Neuronal stem cell (in vitro differentiated cells): ENCODE measurements around the gene EEF2.
"Not testable (repeated sequence)": the region's sequence is repeated elsewhere in the genome, so short reads cannot be mapped to it uniquely, and the experiment has no call there.

Source experiments
- DNase-seq: peaks from one replicate; pipeline ENCODE4 v3.0.0-alpha.2; 2013; ENCODE audit warnings: low spot score
- H2AFZ ChIP-seq: one replicate; pipeline ENCODE4 v1.6.1; 2013; ENCODE audit warnings: mild to moderate bottlenecking, low read length, inconsistent platforms
- H2AK5ac ChIP-seq: 2 replicates; pipeline ENCODE4 v1.6.1; 2013; ENCODE audit warnings: low read depth, mild to moderate bottlenecking, inconsistent platforms, low read length, moderate library complexity, mixed read lengths
- H2BK120ac ChIP-seq: 2 replicates; pipeline ENCODE4 v1.6.1; 2013; ENCODE audit warnings: low read depth, mild to moderate bottlenecking, inconsistent platforms, low read length, moderate library complexity, mixed read lengths
- H2BK12ac ChIP-seq: one replicate; pipeline ENCODE4 v1.6.1; 2013; ENCODE audit warnings: low read length, inconsistent platforms
- H2BK15ac ChIP-seq: 2 replicates; pipeline ENCODE4 v1.6.1; 2013; ENCODE audit warnings: mild to moderate bottlenecking, low read length, inconsistent platforms, mixed read lengths
- H2BK5ac ChIP-seq: one replicate; pipeline ENCODE4 v1.6.1; 2013; ENCODE audit warnings: inconsistent platforms, mild to moderate bottlenecking, low read length, moderate library complexity
- H3K14ac ChIP-seq: one replicate; pipeline ENCODE4 v1.6.1; 2013; ENCODE audit warnings: low read length, inconsistent platforms
- H3K18ac ChIP-seq: 2 replicates; pipeline ENCODE4 v1.6.1; 2013; ENCODE audit warnings: low read length, inconsistent platforms
- H3K23ac ChIP-seq: 2 replicates; pipeline ENCODE4 v1.6.1; 2013; ENCODE audit warnings: low read depth, mild to moderate bottlenecking, mixed read lengths, low read length, inconsistent platforms; ENCODE audit not compliant: poor library complexity
- H3K27ac ChIP-seq: replicated peaks from 3 replicates; pipeline ENCODE4 v1.5.1; 2013; ENCODE audit warnings: low read length, inconsistent platforms
- H3K27me3 ChIP-seq, 3 experiments: 2 replicates each; pipeline ENCODE4 v1.6.1; 2013; ENCODE audit warnings: low read length in 3 of 3, mild to moderate bottlenecking in 2 of 3, inconsistent platforms in 1 of 3, low read depth in 1 of 3, mixed read lengths in 1 of 3, moderate library complexity in 1 of 3; ENCODE audit not compliant: control insufficient read depth in 3 of 3, insufficient read depth in 3 of 3
- H3K36me3 ChIP-seq, 2 donors: replicated peaks in 1 of 2; 2 replicates each; pipeline ENCODE4 v1.6.1; 2013; ENCODE audit warnings: low read length in 2 of 2; ENCODE audit not compliant: control insufficient read depth in 2 of 2, insufficient read depth in 2 of 2
- H3K4ac ChIP-seq: 2 replicates; pipeline ENCODE4 v1.6.1; 2013; ENCODE audit warnings: inconsistent platforms, mild to moderate bottlenecking, low read length, moderate library complexity
- H3K4me1 ChIP-seq, 2 donors: 1 replicate in 1 of 2; 2 replicates in 1 of 2; pipeline ENCODE4 v1.6.1; 2013; ENCODE audit warnings: low read length in 2 of 2, low read depth in 1 of 2; ENCODE audit not compliant: control insufficient read depth in 2 of 2, insufficient read depth in 1 of 2
- H3K4me2 ChIP-seq: one replicate; pipeline ENCODE4 v1.6.1; 2013; ENCODE audit warnings: mild to moderate bottlenecking, low read length, inconsistent platforms; ENCODE audit not compliant: insufficient read depth, poor library complexity, severe bottlenecking
- H3K4me3 ChIP-seq, 2 donors: 2 replicates each; pipeline ENCODE4 v1.5.1; 2013; ENCODE audit warnings: low read length in 2 of 2, mild to moderate bottlenecking in 2 of 2, inconsistent platforms in 1 of 2, moderate library complexity in 1 of 2
- H3K79me1 ChIP-seq: one replicate; pipeline ENCODE4 v1.6.1; 2013; ENCODE audit warnings: low read depth, mild to moderate bottlenecking, inconsistent platforms, low read length, moderate library complexity
- H3K9ac ChIP-seq: one replicate; pipeline ENCODE4 v1.6.1; 2013; ENCODE audit warnings: mild to moderate bottlenecking, low read depth, low read length, inconsistent platforms; ENCODE audit not compliant: poor library complexity
- H3K9me3 ChIP-seq, 2 donors: replicated peaks in 1 of 2; 2 replicates each; pipeline versions ENCODE3 to v1.6.1; 2013; ENCODE audit warnings: low read length in 2 of 2, mild to moderate bottlenecking in 2 of 2, inconsistent platforms in 1 of 2, low read depth in 1 of 2, mixed read lengths in 1 of 2, moderate library complexity in 1 of 2; ENCODE audit not compliant: control insufficient read depth in 2 of 2, insufficient read depth in 1 of 2
- H4K8ac ChIP-seq: one replicate; pipeline ENCODE4 v1.6.1; 2013; ENCODE audit warnings: low read depth, mild to moderate bottlenecking, inconsistent platforms, low read length, moderate library complexity
- H4K91ac ChIP-seq: one replicate; pipeline ENCODE4 v1.6.1; 2013; ENCODE audit warnings: low read length, low read depth, mild to moderate bottlenecking, inconsistent platforms; ENCODE audit not compliant: poor library complexity
- WGBS, 2 donors: extraction: QIAGEN DNeasy Blood & Tissue Kit; methylation state at CpG; one replicate each; pipeline ENCODE4 v1.1.7; 2013; ENCODE audit warnings: missing lambda C conversion rate in 2 of 2, mixed read lengths in 1 of 2; ENCODE audit not compliant: insufficient read length in 2 of 2, insufficient replicate concordance in 1 of 2; ENCODE audit errors: extremely low coverage in 2 of 2; 5-methylcytosine and 5-hydroxymethylcytosine counted together

EEF2 gene

GRCh38 chr19:4012092-4012974, 27.1 kb upstream of the EEF2 start:
- WGBS, 2 donors: no CpG with 5 or more reads among the region's 27 CpGs
- peaks cover 7 to 12% of the 10 kb centered on the region in 2 donors for H3K4me1 ChIP-seq
- no peak overlapping the region for H3K4me2 ChIP-seq

GRCh38 chr19:4011430-4011829, 26.2 kb upstream of the EEF2 start:
- H3K4ac ChIP-seq: not testable (repeated sequence)
- no CpG with 5 or more reads among the region's 6 CpGs for WGBS, 2 donors

More at GRCh38 chr19:4012092-4012974, 27.1 kb upstream of the EEF2 start:
- H2BK120ac ChIP-seq: no peak overlapping the region
- H2AK5ac ChIP-seq: no peak overlapping the region
- no peak overlapping the region for H3K4ac ChIP-seq
- no peak overlapping the region for H2BK15ac ChIP-seq
- DNase-seq: no peak
- H3K36me3 ChIP-seq: peaks cover 32 to 66% of the 10 kb centered on the region in 2 donors
- no peaks in the 10 kb centered on the region for H3K27me3 ChIP-seq
- no peak overlapping the region for H3K4me3 ChIP-seq
- no peak overlapping the region for H2BK12ac ChIP-seq
- H3K79me1 ChIP-seq: peaks cover 55% of the 10 kb centered on the region
- no peak overlapping the region for H3K9ac ChIP-seq
- H2AFZ ChIP-seq: no peak overlapping the region
- no peak overlapping the region for H3K23ac ChIP-seq
- no peaks in the 10 kb centered on the region for H3K9me3 ChIP-seq
- no peak overlapping the region for H4K8ac ChIP-seq
- H3K18ac ChIP-seq: no peak overlapping the region
- H3K14ac ChIP-seq: no peak overlapping the region
- H3K27ac ChIP-seq: no peak overlapping the region
- H4K91ac ChIP-seq: no peak overlapping the region
- H2BK5ac ChIP-seq: no peak overlapping the region

GRCh38 chr19:4010808-4011110, 25.5 kb upstream of the EEF2 start:
- Histone ChIP-seq H3K4me1 (peaks cover 7 to 12% of the 10 kb centered on the region in 2 donors), H3K36me3 (peaks cover 26 to 54% of the 10 kb centered on the region in 2 donors), H3K4ac (no peak overlapping the region), H2AFZ (no peak overlapping the region), H3K27ac (no peak overlapping the region), H3K23ac (no peak overlapping the region), H2AK5ac (no peak overlapping the region), H3K9ac (peak overlapping the region; percentile 44), H2BK120ac (peak overlapping the region; percentile 81), H3K27me3 (no peaks in the 10 kb centered on the region), H3K4me2 (no peak overlapping the region), H2BK12ac (no peak overlapping the region), H3K9me3 (no peaks in the 10 kb centered on the region), H3K4me3 (no peak overlapping the region), H4K91ac (no peak overlapping the region), H3K18ac (no peak overlapping the region), H3K14ac (no peak overlapping the region), H4K8ac (no peak overlapping the region), H3K79me1 (peaks cover 52% of the 10 kb centered on the region), H2BK5ac (no peak overlapping the region), H2BK15ac (no peak overlapping the region)
- DNase-seq: no peak
- no CpG with 5 or more reads among the region's 14 CpGs for WGBS, 2 donors

More at GRCh38 chr19:4011430-4011829, 26.2 kb upstream of the EEF2 start:
- not testable (repeated sequence) for H2BK120ac ChIP-seq, H3K4me3 ChIP-seq, H2BK5ac ChIP-seq, DNase-seq, H3K9ac ChIP-seq, H3K4me2 ChIP-seq, H4K8ac ChIP-seq, H4K91ac ChIP-seq, H2BK12ac ChIP-seq, H2AFZ ChIP-seq, H3K23ac ChIP-seq, H3K9me3 ChIP-seq, H3K18ac ChIP-seq, H3K14ac ChIP-seq, H2BK15ac ChIP-seq, H3K27ac ChIP-seq, H3K27me3 ChIP-seq
- peaks cover 28 to 60% of the 10 kb centered on the region in 2 donors for H3K36me3 ChIP-seq
- peak overlapping the region; percentile 6 for H2AK5ac ChIP-seq
- peaks cover 7 to 12% of the 10 kb centered on the region in 2 donors for H3K4me1 ChIP-seq
- peaks cover 56% of the 10 kb centered on the region for H3K79me1 ChIP-seq

GRCh38 chr19:4009990-4010807, 24.9 kb upstream of the EEF2 start:
- no peak overlapping the region for H2BK15ac ChIP-seq

More at GRCh38 chr19:4009990-4010807, 24.9 kb upstream of the EEF2 start:
- Histone ChIP-seq H3K9me3 (no peaks in the 10 kb centered on the region), H3K4me1 (peaks cover 7 to 12% of the 10 kb centered on the region in 2 donors), H3K4me3 (peak overlapping the region in 1 of 2 donors; percentile 86), H3K27me3 (no peaks in the 10 kb centered on the region), H3K79me1 (peaks cover 48% of the 10 kb centered on the region), H2AFZ (no peak overlapping the region), H3K27ac (no peak overlapping the region), H4K91ac (no peak overlapping the region), H2BK12ac (no peak overlapping the region), H3K36me3 (peaks cover 25 to 48% of the 10 kb centered on the region in 2 donors), H2BK120ac (peak overlapping the region; percentile 81), H3K18ac (no peak overlapping the region), H3K4ac (no peak overlapping the region), H3K9ac (peak overlapping the region; percentile 44), H3K23ac (peak overlapping the region; percentile 31), H3K4me2 (no peak overlapping the region), H2AK5ac (no peak overlapping the region), H3K14ac (no peak overlapping the region), H2BK5ac (no peak overlapping the region), H4K8ac (no peak overlapping the region)
- no peak for DNase-seq
- WGBS, 2 donors: no CpG with 5 or more reads among the region's 24 CpGs
